CD4-positive, alpha-beta T cell treated with Interferon gamma for 1 hour (primary cell): Measurements from ENCODE around the gene WDR70.
"Not testable (repeated sequence)": the region's sequence is repeated elsewhere in the genome, so short reads cannot be mapped to it uniquely, and the experiment has no call there.

ENCODE experiments used
- DNase-seq: peaks from one replicate; pipeline ENCODE4 v3.0.0-alpha.2; 2020

WDR70 gene

DNA sequence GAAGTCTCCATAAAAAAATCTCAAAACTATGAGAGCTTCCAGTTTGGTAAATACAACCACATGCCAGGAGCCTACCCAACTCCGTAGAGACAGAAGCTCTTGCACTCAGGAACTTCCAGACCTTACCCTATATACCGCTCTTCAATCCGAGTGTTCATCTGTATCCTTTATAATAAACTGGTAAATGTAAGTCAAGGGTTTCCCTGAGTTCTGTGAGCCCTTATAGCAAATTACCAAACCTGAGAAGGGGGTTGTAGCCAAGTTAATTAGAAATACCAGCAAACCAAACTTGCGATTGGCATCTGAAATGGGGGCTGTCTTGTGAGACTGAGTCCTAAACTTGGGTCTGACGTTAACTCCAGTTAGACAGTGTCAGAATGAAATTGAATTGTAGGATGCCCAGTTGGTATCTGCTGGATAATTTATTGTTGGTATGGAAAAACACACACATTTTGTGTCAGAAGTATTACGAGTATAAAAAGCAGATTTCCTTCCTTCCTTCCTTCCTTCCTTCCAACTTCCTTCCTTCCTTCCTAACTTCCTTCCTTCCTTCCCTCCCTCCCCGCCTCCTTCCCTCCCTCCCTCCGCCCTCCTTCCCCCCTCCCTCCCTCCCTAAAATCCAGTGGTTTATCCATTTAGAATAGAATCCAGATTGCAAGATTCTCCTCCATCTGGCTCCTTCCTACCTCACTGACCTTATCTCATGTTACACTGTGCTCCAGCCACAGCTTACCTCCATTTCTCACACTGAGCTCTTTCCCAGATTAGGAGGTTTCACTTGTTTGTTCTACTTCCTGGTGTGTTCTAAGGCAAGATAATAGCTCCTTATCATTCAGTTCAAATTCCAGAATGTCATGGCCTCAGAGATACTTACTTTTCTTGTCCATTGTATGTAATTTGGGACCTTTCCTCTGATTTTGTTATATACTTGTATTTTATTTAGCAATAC, 196.7 kb downstream of the WDR70 start:
- no peak for DNase-seq

- no peak for DNase-seq
Measured at GRCh38 chr5:37576552-37576951, 197.4 kb downstream of the WDR70 start.

DNA sequence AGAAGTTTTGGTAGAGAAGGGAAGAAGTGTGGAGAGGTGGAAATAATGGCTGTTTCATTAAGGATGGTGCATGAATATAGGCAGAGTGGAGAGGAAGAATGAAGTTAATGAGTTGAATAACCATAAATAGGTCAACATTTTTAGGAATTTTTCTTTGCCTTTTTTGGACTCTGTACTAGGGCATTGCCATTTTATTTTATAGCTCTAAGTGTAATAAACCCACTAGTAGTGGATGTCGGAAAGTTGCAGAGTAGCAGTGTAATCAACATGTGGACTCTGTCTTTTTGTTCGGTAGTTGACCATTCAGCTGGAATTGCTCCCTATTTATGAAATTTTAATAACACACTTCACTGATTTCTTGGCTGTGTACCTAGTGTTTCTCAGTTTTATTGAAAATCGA, 199.1 kb downstream of the WDR70 start:
- no peak for DNase-seq

GRCh38 chr5:37580106-37580505, 201.0 kb downstream of the WDR70 start:
- DNase-seq, result no peak

GRCh38 chr5:37582202-37582601, 203.1 kb downstream of the WDR70 start:
- DNase-seq, result no peak

- not testable (repeated sequence) for DNase-seq
Measured at GRCh38 chr5:37593292-37593691, 214.2 kb downstream of the WDR70 start.

DNA sequence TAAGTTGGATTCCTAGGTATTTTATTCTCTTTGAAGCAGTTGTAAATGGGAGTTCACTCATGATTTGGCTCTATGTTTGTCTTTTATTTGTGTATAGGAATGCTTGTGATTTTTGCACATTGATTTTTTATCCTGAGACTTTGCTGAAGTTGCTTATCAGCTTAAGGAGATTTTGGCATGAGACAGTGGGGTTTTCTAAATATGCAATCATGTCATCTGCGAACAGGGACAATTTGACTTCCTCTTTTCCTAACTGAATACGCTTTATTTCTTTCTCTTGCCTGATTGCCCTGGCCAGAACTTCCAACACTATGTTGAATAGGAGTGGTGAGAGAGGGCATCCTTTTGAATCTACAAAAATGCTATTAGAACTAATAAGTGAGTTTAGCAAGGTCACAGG, 215.7 kb downstream of the WDR70 start:
- not testable (repeated sequence) for DNase-seq

DNA sequence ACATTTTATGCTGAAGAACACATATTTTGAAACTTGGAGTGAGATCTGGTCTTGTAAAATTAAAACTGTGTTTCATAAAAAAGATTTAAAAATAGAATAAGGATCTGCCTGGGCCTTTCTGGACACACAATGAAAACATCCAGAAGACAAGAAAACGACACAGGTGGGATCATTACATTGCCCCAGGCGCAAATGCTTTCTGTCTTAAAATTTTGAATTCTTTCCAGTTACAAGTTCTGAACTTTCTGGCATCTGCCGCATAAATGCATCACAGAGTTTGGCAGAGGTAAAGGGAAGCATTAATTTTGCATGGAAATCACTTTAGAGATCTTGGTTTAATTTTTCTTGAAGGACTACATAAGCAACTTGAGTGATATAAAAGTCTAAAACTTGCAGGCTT, 219.6 kb downstream of the WDR70 start:
- DNase-seq, result no peak

- DNase-seq, result no peak
Measured at GRCh38 chr5:37601163-37601562, 222.0 kb downstream of the WDR70 start.

DNA sequence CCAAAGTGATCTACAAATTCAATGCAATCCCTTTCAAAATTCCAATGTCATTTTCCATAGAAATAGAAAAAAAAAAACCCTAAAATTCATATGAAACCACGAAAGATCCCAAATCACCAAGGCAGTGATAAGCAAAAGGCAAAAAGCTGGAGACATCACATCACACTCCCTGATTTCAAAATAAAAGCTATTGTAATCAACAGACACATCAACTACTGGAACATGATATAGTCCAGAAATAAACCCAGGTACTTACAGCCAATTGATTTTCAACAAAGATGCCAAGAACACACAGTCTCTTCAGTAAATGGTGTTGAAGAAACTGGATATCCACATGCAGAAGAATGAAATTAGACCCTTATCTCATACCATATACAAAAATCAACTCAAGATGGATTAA, 224.0 kb downstream of the WDR70 start:
- DNase-seq, result no peak

DNA sequence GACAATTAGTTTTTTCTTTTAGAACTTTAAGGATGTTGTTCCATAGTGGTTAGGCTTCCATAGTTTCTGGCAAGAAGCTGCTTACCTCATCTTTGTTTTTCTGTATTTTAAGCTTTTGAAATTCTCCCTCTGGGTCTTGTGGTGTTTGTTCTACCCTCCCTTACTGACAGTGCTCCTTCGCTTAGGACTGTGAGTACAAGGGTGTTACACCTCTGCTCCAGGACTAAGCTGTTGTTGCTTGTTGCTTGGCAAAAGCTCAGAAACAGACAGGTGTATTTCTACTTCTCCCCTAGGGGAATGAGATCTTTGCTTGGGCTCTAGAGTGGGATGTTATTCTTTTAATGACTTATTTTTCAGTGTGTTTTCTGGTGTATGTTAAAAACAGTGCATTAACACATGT, 225.2 kb downstream of the WDR70 start:
- no peak for DNase-seq

DNA sequence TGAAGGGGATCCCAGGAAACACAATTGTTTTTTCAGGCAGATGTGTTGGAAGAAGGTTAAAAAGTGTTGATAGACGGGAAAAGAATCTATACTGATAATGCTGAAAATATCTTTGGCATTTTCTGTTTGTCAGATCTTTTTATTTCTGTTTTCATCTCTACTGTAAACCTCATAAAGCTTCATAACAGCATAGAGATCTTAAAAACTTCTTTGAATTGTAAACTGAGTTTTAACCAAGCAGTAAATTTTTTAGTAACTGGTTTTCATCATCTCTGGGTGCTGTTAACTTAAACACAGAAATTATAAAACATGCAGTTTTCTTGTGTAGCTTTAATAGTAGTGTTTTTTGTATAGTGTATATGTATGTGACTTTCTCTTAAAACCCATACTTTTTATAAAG, 227.0 kb downstream of the WDR70 start:
- no peak for DNase-seq

DNA sequence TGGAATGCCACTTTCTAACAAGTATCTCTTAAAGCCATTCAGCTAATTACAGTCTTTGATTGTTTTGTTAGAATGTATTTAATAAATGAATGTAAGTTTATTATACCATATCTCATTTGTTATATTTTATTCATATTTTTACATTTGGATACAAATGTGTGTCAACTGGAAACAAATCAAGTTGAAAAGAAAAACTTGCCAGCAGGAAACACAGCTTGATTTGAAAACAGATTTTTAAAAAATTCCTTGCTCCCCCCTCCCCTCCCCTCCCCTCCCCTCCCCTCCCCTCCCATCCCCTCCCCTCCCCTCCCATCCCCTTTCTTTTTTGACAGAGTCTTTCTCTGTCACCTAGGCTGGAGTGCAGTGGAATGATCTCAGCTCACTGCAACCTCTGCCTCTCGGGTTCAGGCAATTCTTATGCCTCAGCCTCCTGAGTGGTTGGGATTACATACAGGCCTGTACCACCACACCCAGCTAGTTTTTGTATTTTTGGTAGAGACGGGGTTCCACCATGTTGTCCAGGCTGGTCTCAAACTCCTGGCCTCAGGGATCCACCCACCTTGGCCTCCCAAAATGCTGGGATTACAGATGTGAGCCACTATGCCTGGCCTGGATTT, 227.6 kb downstream of the WDR70 start:
- DNase-seq, result no peak

- no peak for DNase-seq
Measured at GRCh38 chr5:37615184-37615583, 236.1 kb downstream of the WDR70 start.

GRCh38 chr5:37619353-37619752, 240.2 kb downstream of the WDR70 start:
- no peak for DNase-seq

GRCh38 chr5:37622354-37622753, 243.2 kb downstream of the WDR70 start:
- DNase-seq, result not testable (repeated sequence)

DNA sequence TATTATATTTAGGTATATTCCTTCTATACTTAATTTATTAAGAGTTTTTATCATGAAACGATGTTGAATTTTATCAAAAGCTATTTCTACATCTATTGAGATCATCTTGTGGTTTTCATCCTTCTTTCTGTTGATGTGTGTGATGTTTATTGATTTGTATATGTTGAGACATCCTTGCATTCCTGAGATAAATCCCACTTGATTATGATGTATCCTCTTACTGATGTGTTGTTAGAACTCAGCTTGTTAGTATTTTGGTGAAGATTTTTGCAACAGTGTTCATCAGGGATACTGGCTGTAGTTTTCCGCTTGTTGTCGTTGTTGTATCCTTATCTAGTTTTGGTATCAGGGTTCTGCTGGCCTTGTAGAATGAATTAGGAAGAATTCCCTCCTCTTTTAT, 247.1 kb downstream of the WDR70 start:
- no peak for DNase-seq

- DNase-seq, result no peak
Measured at GRCh38 chr5:37628876-37629275, 249.8 kb downstream of the WDR70 start.

DNA sequence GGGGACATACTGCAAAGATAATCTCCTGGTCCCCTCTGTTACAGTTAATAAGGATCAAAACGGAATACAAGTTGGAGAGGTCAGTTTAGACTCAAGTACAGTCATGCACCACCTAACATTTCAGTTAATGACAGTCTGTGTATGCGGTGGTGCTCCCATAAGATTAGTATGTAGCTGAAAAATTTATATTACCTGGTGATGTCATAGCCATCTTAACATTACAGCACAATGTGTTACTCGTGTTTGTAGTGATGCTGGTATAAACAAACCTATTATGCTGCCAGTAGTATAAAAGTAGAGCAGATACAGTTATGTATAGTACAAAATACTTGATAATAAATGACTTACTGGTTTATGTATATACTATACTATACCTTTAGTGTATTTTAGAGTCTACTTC, 252.8 kb downstream of the WDR70 start:
- no peak for DNase-seq

DNA sequence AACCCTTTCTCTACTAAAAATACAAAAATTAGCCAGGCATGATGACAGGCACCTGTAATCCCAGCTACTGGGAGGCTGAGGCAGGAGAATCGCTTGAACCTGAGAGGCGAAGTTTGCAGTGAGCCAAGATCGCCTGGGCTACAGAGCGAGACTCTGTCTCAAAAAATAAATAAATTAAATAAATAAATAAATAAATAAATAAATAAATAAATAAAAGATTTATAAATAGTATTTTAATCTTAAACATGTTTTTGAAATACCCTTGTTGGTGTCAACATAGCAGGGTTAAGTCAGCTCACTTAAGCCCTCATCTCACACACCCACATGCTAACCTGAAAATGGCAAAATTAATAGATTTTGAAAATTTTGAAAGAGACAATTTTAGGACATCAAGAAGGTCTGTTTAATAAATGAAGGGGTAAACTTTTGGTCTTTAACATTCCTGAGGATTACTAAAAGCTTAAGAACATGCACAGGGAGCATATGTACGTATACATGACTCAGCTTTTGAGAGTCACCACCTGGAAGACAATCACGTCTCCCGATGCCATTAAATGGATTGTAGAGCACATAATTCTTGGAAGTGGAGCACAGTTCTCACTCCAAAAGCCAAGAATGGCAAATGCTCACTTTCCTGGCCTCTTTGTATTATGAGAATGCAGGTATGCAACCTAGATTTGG, 258.2 kb downstream of the WDR70 start:
- no peak for DNase-seq

GRCh38 chr5:37638897-37639296, 259.8 kb downstream of the WDR70 start:
- no peak for DNase-seq

GRCh38 chr5:37640088-37640487, 261.0 kb downstream of the WDR70 start:
- no peak for DNase-seq

GRCh38 chr5:37641933-37642332, 262.8 kb downstream of the WDR70 start:
- no peak for DNase-seq

- no peak for DNase-seq
Measured at GRCh38 chr5:37645707-37646106, 266.6 kb downstream of the WDR70 start.
